ENCODE results near the gene KIF17. TPM values are rescaled to one million over a fixed set of nuclear protein-coding genes. Genes with fewer than 3 reads are reported as not detected.
A peak's percentile ranks its signal among the peaks of the same experiment; 100 is the strongest.

The KIF17 gene
- total RNA-seq, 1 donor from 2014 or later = 3.3 TPM

- TF ChIP-seq CTCF (conservative IDR thresholded peaks at IDR 0.05; ENCODE audit: low read depth, low read length) = no peak
- DNase-seq (ENCODE audit: low read depth) = no peak
- H3K4me3 ChIP-seq (ENCODE audit: low read depth, low read length) = peak overlapping the region; percentile 99
These were observed 55.7 kb downstream of the KIF17 start for GRCh38 chr1:20662110-20662475.

- peak; percentile 44 for TF ChIP-seq CTCF (conservative IDR thresholded peaks at IDR 0.05; ENCODE audit: low read depth, low read length)
- peak; percentile 82 for DNase-seq (ENCODE audit: low read depth)
- H3K4me3 ChIP-seq (ENCODE audit: low read depth, low read length) = peak within 1 kb of the TSS; percentile 99
These were observed 56.3 kb downstream of the KIF17 start, which contains the start of gene DDOST for GRCh38 chr1:20661207-20662109. DDOST (minus strand) TSS chr1:20661369; CDS start chr1:20661350, 19 bp downstream.

- DNase-seq (ENCODE audit: low read depth) = no peak
- peak overlapping the region; percentile 99 for H3K4me3 ChIP-seq (ENCODE audit: low read depth, low read length)
- no peak for TF ChIP-seq CTCF (conservative IDR thresholded peaks at IDR 0.05; ENCODE audit: low read depth, low read length)
These were observed 57.0 kb downstream of the KIF17 start for GRCh38 chr1:20660847-20661206.

DNA sequence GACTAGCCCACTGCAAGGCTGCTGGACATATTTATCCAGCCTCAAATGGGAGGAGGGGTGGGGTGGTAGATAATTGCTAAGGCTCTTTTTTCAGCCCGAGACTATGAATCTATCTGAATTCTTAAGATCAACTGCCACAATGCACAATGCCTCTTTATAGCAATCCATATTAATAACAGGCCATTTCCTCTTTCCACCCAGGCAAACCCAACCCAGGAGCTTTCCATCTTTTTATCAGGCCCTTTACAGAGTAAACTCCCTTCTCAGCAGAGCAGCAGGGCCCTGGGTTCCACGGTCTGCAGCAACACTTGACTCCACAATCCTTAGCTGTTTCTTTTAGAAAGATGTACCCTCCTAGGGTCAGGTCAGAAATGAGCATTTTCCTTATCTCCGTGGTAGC lies 57.4 kb downstream of the KIF17 start:
- H3K4me3 ChIP-seq (ENCODE audit: low read depth, low read length) = peak overlapping the region; percentile 99
- TF ChIP-seq CTCF (conservative IDR thresholded peaks at IDR 0.05; ENCODE audit: low read depth, low read length) = no peak
- no peak for DNase-seq (ENCODE audit: low read depth)

GRCh38 chr1:20658166-20658915 lies 59.5 kb downstream of the KIF17 start:
- TF ChIP-seq CTCF (conservative IDR thresholded peaks at IDR 0.05; ENCODE audit: low read depth, low read length) = no peak
- no peak for DNase-seq (ENCODE audit: low read depth)
- no peak overlapping the region for H3K4me3 ChIP-seq (ENCODE audit: low read depth, low read length)

DNA sequence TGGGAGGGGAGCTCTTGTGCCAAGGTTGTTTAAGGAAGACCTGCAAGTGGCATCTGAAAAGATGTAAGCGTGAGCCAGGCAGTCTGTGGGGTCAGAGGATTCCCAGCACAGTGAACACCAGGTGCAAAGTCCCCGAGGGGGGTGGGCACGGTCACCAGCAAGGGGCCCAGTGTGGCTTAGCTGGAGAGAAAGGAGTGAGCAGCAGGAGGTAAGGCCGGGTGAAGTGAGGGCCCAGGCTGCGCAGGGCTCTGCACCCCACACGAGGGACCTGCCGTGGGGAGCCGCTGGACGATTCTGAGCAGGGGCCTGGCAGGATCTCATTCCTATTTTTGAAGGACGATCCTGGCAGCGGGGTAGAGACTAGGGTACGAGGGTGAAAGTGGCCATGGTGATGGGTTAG lies 60.8 kb downstream of the KIF17 start:
- no peak overlapping the region for H3K4me3 ChIP-seq (ENCODE audit: low read depth, low read length)
- no peak for DNase-seq (ENCODE audit: low read depth)
- no peak for TF ChIP-seq CTCF (conservative IDR thresholded peaks at IDR 0.05; ENCODE audit: low read depth, low read length)
